ENCODE measurements around the gene MERTK.

Gene MERTK

DNA sequence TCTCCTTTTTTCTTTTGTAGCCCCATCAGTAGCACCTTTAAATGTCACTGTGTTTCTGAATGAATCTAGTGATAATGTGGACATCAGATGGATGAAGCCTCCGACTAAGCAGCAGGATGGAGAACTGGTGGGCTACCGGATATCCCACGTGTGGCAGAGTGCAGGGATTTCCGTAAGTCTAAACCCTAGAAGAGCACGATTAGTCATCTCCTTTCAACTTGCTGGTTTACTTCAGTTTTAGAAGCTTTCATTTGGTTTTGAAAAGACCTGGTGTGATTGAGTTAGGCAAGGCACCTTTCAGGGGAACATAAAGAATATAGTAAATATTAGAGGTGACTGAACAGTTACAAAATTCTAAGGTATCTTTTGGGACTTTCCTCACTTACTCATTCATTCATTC, 84.4 kb downstream of the MERTK start:
- H3K9ac ChIP-seq: no peak overlapping the region
- peaks cover 0 to 9% (median 5%) of the 10 kb centered on the region in 11 experiments; a peak in 17 of 22 replicates for H3K9me3 ChIP-seq (replicated peaks in 1 of 11)
- peaks cover 0 to 5% (median 0%) of the 10 kb centered on the region in 11 experiments; a peak in 1 of 22 replicates for H4K20me1 ChIP-seq
- H3K27ac ChIP-seq: no peak overlapping the region
- H3K4me3 ChIP-seq: no peak overlapping the region
- no peaks in the 10 kb centered on the region for H3K27me3 ChIP-seq
- H3K36me3 ChIP-seq: peaks cover 0 to 100% (median 0%) of the 10 kb centered on the region in 11 experiments; a peak in 7 of 22 replicates
- no peak overlapping the region for H3K4me2 ChIP-seq
- peaks cover 0 to 6% (median 0%) of the 10 kb centered on the region in 10 experiments; a peak in 2 of 20 replicates for H3K4me1 ChIP-seq
- TF ChIP-seq Cebpa-rat (IDR thresholded peaks at IDR 0.05): no peak

DNA sequence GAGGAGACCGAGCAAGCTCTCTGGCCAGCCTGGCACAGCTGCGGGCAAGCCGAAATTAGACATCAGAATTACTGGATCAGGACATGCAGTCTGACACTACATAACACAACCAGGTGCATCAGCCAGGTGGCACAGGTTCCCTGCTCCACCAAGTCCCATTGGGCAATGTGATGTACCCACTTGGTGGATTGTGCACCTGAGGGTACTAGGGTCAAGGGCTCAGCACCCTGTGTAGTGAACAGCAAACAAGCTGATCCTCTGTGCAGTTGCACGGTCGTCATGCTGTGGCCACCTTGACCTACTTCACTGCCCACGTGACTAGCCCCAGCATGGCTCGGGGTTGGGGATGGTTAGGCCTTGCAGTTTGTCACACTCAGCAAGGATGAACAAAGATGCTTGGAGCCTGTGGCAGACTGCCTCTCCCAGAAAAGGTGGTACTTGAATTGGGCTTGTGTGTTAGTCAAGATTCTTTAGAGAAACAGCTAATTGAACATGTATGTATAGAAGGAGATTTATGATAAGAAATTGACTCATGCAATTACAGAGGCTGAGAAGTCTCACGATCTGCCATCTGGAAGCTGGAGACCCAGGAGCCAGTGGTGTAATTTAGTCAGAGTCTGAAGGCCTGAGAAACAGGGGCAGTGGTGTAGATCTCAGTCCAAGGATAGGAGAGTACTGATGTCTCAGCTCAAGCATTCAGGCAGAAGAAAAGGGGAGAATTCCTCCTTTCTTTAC, 85.2 kb downstream of the MERTK start:
- Histone ChIP-seq H3K9me3 (replicated peaks in 1 of 11) (0 out of 22 replicates have a peak, but pooled peaks cover 0 to 3% (median 0%) of the 10 kb centered on the region in 11 experiments), H4K20me1 (peaks cover 0 to 5% (median 0%) of the 10 kb centered on the region in 11 experiments; a peak in 1 of 22 replicates), H3K36me3 (peaks cover 0 to 100% (median 0%) of the 10 kb centered on the region in 11 experiments; a peak in 7 of 22 replicates), H3K27me3 (no peaks in the 10 kb centered on the region), H3K27ac (no peak overlapping the region), H3K9ac (no peak overlapping the region), H3K4me3 (no peak overlapping the region), H3K4me2 (no peak overlapping the region), H3K4me1 (peaks cover 0 to 5% (median 0%) of the 10 kb centered on the region in 10 experiments; a peak in 2 of 20 replicates)
- TF ChIP-seq Cebpa-rat (IDR thresholded peaks at IDR 0.05): no peak

DNA sequence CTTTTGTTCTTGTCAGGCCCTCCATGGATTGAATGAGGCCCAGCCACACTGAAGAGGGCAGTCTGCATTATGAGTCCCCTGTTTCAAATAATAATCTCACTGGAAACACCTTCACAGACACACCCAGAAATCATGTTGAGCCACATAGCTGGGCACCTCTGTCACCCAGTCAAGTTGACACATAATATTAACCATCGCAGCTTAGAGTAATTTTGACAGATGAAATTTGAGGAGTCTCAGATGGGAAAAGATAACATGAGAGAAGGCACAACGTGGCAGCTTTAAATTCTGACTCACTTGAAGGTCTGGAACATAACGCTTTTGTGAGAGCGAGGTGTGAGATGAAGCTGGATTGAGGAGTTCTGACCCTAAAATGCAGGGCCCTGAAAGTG, 85.8 kb downstream of the MERTK start:
- TF ChIP-seq Cebpa-rat (IDR thresholded peaks at IDR 0.05): no peak
- Histone ChIP-seq H3K4me2 (no peak overlapping the region), H3K27me3 (no peaks in the 10 kb centered on the region)

DNA sequence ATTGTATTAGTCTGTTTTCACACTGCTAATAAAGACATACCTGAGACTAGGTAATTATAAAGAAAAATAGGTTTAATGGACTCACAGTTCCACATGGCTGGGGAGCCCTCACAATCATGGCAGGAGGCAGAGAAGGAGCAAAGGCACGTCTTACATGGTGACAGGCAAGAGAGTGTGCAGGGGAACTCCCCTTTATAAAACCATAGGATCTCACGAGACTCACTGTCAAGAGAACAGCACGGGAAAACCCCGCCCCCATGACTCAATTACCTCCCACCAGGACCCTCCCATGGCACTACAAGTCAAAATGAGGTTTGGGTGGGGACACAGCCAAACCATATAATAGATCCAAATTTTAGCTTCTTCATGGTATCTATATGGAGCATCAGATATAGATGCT, 87.1 kb downstream of the MERTK start:
- H3K4me3 ChIP-seq: no peak overlapping the region
- no peak overlapping the region for H3K4me2 ChIP-seq
- H3K27me3 ChIP-seq: no peaks in the 10 kb centered on the region
- 0 out of 22 replicates have a peak, but pooled peaks cover 0 to 3% (median 0%) of the 10 kb centered on the region in 11 experiments for H3K9me3 ChIP-seq (replicated peaks in 1 of 11)
- no peaks in the 10 kb centered on the region; a peak in 1 of 20 replicates for H3K4me1 ChIP-seq
- peaks cover 0 to 100% (median 0%) of the 10 kb centered on the region in 11 experiments; a peak in 7 of 22 replicates for H3K36me3 ChIP-seq
- no peaks in the 10 kb centered on the region; a peak in 1 of 22 replicates for H4K20me1 ChIP-seq
- no peak overlapping the region for H3K27ac ChIP-seq
- no peak for TF ChIP-seq Cebpa-rat (IDR thresholded peaks at IDR 0.05)
- no peak overlapping the region for H3K9ac ChIP-seq

More for the DNA sequence above, 85.8 kb downstream of the MERTK start:
- H3K4me1 ChIP-seq: no peaks in the 10 kb centered on the region; a peak in 2 of 20 replicates
- no peak overlapping the region for H3K4me3 ChIP-seq
- H4K20me1 ChIP-seq: peaks cover 0 to 5% (median 0%) of the 10 kb centered on the region in 11 experiments; a peak in 1 of 22 replicates
- H3K9ac ChIP-seq: no peak overlapping the region
- peaks cover 0 to 100% (median 0%) of the 10 kb centered on the region in 11 experiments; a peak in 7 of 22 replicates for H3K36me3 ChIP-seq
- H3K27ac ChIP-seq: no peak overlapping the region
- 0 out of 22 replicates have a peak, but pooled peaks cover 0 to 3% (median 0%) of the 10 kb centered on the region in 11 experiments for H3K9me3 ChIP-seq (replicated peaks in 1 of 11)

DNA sequence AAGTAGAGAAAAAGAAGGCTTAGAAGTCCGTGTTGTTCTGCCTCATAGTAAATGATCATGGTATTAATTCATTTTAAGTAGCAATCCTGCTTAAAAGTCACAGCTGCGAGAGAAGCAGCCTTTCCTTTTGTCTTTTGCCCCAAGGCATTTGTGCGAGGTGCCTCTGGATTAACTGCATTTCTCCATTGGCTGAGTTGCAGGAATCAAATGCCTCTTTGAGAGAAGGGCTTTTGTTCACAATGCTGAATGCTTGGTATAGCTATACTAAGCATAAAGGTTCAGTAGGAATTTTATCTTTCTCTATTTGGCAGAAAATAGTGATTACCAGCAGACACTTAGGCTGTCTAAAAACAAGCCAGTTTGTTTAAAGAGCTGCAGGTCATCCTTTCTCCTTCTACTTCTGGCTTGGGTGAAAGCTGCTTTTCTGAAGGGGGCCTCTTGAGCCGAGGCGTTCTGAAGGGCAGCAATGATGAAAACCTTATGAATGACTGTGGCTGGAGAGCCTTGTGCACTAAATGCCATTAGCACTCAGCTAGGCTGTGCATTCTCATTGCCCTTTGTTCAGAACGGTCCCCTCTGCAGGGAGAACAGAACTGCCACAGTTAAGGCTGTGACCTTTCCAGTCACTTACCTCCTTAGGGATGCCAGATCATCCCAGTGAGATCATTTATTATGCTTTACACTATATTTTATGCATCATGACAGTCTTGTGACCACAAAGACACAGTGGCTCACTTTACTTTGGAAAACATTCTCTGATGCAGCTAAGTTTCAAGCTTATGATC, 87.9 kb downstream of the MERTK start:
- TF ChIP-seq Cebpa-rat (IDR thresholded peaks at IDR 0.05): no peak
- Histone ChIP-seq H3K4me3 (no peak overlapping the region), H3K36me3 (peaks cover 0 to 100% (median 0%) of the 10 kb centered on the region in 11 experiments; a peak in 7 of 22 replicates), H3K9me3 (replicated peaks in 1 of 11) (0 out of 22 replicates have a peak, but pooled peaks cover 0 to 3% (median 0%) of the 10 kb centered on the region in 11 experiments), H3K9ac (no peak overlapping the region), H3K27me3 (no peaks in the 10 kb centered on the region), H3K27ac (no peak overlapping the region), H3K4me2 (no peak overlapping the region), H4K20me1 (no peaks in the 10 kb centered on the region; a peak in 1 of 22 replicates), H3K4me1 (no peaks in the 10 kb centered on the region; a peak in 1 of 20 replicates)

DNA sequence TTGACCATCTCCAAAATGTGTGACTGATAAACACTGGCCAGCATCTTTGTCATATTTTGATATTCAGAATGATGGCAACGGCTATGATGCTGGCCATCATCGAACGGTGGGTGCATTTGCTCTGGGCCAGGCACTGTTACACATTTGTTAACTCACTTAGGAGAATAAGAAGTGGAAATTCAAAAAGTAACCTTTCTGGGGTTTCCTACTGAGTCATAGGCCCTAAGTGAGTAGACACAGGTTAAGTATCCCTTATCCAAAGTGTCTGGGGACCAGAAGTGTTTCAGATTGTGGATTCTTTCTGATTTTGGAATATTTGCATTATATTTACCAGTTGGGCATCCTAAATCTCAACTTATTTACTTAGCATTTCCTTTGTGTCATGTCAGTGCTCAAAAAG, 92.0 kb downstream of the MERTK start:
- no peak for TF ChIP-seq Cebpa-rat (IDR thresholded peaks at IDR 0.05)
- Histone ChIP-seq H3K4me1 (peaks cover 0 to 30% (median 2%) of the 10 kb centered on the region in 10 experiments; a peak in 10 of 20 replicates), H3K27ac (no peak overlapping the region), H3K4me3 (no peak overlapping the region), H3K27me3 (no peaks in the 10 kb centered on the region), H4K20me1 (no peaks in the 10 kb centered on the region), H3K9ac (no peak overlapping the region), H3K4me2 (no peak overlapping the region), H3K9me3 (replicated peaks in 1 of 11) (0 out of 22 replicates have a peak, but pooled peaks cover 0 to 3% (median 0%) of the 10 kb centered on the region in 11 experiments), H3K36me3 (peaks cover 0 to 100% (median 0%) of the 10 kb centered on the region in 11 experiments; a peak in 6 of 22 replicates)

DNA sequence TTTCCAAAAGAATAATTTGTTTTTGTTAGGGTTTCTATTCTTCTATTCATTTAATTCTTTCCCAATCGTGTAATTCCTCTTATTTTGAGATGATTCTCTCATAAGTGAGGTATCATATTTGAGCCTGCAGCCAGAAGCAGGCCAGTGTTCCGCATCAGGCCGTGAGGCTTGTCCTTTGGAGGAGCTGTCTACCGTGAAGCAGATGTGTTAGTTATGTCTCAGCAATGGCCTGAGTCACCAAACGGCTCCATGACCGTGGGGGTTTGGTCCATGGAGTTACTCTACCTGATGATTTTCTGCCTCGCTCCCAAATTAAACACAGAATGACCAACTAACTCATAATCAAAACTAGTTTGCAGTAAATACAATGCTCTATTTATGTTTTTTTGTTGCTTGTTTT, 92.4 kb downstream of the MERTK start:
- Histone ChIP-seq H3K4me1 (peaks cover 0 to 30% (median 2%) of the 10 kb centered on the region in 10 experiments; a peak in 10 of 20 replicates), H3K27me3 (no peaks in the 10 kb centered on the region), H3K4me3 (no peak overlapping the region), H4K20me1 (no peaks in the 10 kb centered on the region), H3K27ac (no peak overlapping the region), H3K9me3 (replicated peaks in 1 of 11) (peaks cover 0 to 3% (median 0%) of the 10 kb centered on the region in 11 experiments; a peak in 1 of 22 replicates), H3K36me3 (peaks cover 0 to 100% (median 0%) of the 10 kb centered on the region in 11 experiments; a peak in 6 of 22 replicates), H3K4me2 (no peak overlapping the region), H3K9ac (no peak overlapping the region)
- TF ChIP-seq Cebpa-rat (IDR thresholded peaks at IDR 0.05): no peak

DNA sequence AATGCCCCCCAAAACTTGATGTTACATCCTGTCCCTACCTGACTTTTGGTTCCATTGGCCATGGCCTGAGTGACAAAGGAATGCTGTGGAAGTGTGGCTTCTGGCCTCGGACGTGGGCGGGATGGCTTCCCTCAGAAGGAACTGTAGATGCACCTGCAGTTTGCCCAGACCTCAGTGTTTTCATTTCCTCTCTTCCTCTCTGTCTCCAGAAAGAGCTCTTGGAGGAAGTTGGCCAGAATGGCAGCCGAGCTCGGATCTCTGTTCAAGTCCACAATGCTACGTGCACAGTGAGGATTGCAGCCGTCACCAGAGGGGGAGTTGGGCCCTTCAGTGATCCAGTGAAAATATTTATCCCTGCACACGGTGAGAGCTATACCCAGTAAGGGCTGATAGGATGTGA, 95.6 kb downstream of the MERTK start:
- Histone ChIP-seq H3K4me2 (peak overlapping the region in 4 of 11 experiments; percentile 11 to 76 (median 61); a peak in 8 of 22 replicates), H3K4me1 (peaks cover 0 to 30% (median 2%) of the 10 kb centered on the region in 10 experiments; a peak in 10 of 20 replicates), H3K4me3 (no peak overlapping the region), H3K9me3 (replicated peaks in 1 of 11) (peaks cover 0 to 9% (median 0%) of the 10 kb centered on the region in 11 experiments; a peak in 1 of 22 replicates), H4K20me1 (no peaks in the 10 kb centered on the region), H3K27ac (peak overlapping the region in 1 of 11 experiments; percentile 5; a peak in 2 of 22 replicates), H3K27me3 (no peaks in the 10 kb centered on the region), H3K9ac (no peak overlapping the region), H3K36me3 (peaks cover 0 to 100% (median 0%) of the 10 kb centered on the region in 11 experiments; a peak in 6 of 22 replicates)
- no peak for TF ChIP-seq Cebpa-rat (IDR thresholded peaks at IDR 0.05)
